Peyer's patch (tissue), 4 donors: Measurements from ENCODE around the gene OLFML1. TPM values are rescaled to one million over a fixed set of nuclear protein-coding genes. Genes with fewer than 3 reads are reported as not detected.

ENCODE experiments used
- DNase-seq, 3 donors: peaks; one replicate each; pipeline ENCODE4 v3.0.0-alpha.2; 2017 to 2019
- H3K27ac ChIP-seq, 4 donors: fragments of 200-600 bp; sonication (generic); one replicate each; pipeline ENCODE4 v1.5.1; 2016 to 2019
- H3K27me3 ChIP-seq, 2 donors: fragments of 200-600 bp; sonication (generic); one replicate each; pipeline ENCODE4 v1.5.1; 2019
- H3K36me3 ChIP-seq, 3 donors: fragments of 200-600 bp; sonication (generic); one replicate each; pipeline ENCODE4 v1.5.1; 2016 to 2019
- H3K4me1 ChIP-seq, 4 donors: fragments of 200-600 bp; sonication (generic); one replicate each; pipeline ENCODE4 v1.5.1; 2016 to 2019
- H3K4me3 ChIP-seq, 4 donors: fragments of 200-600 bp; sonication (generic); 1 replicate in 3 of 4; 2 replicates in 1 of 4; pipeline ENCODE4 v1.5.1; 2016 to 2019; ENCODE audit warnings: mild to moderate bottlenecking in 1 of 4
- H3K9me3 ChIP-seq, 4 donors: fragments of 200-600 bp; sonication (generic); one replicate each; pipeline ENCODE4 v1.5.1; 2016 to 2019; ENCODE audit warnings: mild to moderate bottlenecking in 1 of 4
- CTCF ChIP-seq, 6 experiments: fragments of 450-650 bp in 4 of 6; fragments of 200-600 bp in 2 of 6; sonication (generic) in 1 of 6; IDR thresholded peaks; one replicate each; pipeline ENCODE4 v1.5.1; 2017 to 2019; ENCODE audit warnings: antibody characterized with exemption in 6 of 6, mild to moderate bottlenecking in 3 of 6, moderate library complexity in 1 of 6
- POLR2A ChIP-seq, 2 donors: fragments of 450-650 bp; IDR thresholded peaks; one replicate each; pipeline ENCODE4 v1.5.1; 2017; ENCODE audit warnings: antibody characterized with exemption in 2 of 2, mild to moderate bottlenecking in 2 of 2, moderate library complexity in 2 of 2
- total RNA-seq, 4 donors: library from RNA; depleted of rRNA; stranded (reverse); fragments of >200 nt; gene quantifications; one replicate each; pipeline ENCODE4 v1.1.0, GENCODE V29; 2016

OLFML1 gene
- total RNA-seq, 4 donors from 2014 or later = 2.3 to 8.4 (median 3.2) TPM

GRCh38 chr11:7489376-7489775 lies 4.1 kb downstream of the OLFML1 start:
- H3K36me3 ChIP-seq = no peaks in the 10 kb centered on the region
- TF ChIP-seq CTCF (IDR thresholded peaks at IDR 0.05) = no peak
- no peak for TF ChIP-seq POLR2A (IDR thresholded peaks at IDR 0.05)
- no peak for DNase-seq
- H3K4me3 ChIP-seq = no peak overlapping the region
- H3K9me3 ChIP-seq = no peaks in the 10 kb centered on the region
- no peaks in the 10 kb centered on the region for H3K27me3 ChIP-seq
- H3K27ac ChIP-seq = no peak overlapping the region
- H3K4me1 ChIP-seq = no peaks in the 10 kb centered on the region

- Histone ChIP-seq H3K4me1 (no peaks in the 10 kb centered on the region), H3K4me3 (no peak overlapping the region), H3K36me3 (no peaks in the 10 kb centered on the region), H3K27ac (no peak overlapping the region), H3K27me3 (no peaks in the 10 kb centered on the region), H3K9me3 (no peaks in the 10 kb centered on the region)
- no peak for DNase-seq
- TF ChIP-seq CTCF (IDR thresholded peaks at IDR 0.05) = no peak
- no peak for TF ChIP-seq POLR2A (IDR thresholded peaks at IDR 0.05)
These were observed 4.7 kb downstream of the OLFML1 start for GRCh38 chr11:7490054-7490453.

- Histone ChIP-seq H3K4me1 (no peaks in the 10 kb centered on the region), H3K27ac (no peak overlapping the region), H3K4me3 (no peak overlapping the region), H3K27me3 (no peaks in the 10 kb centered on the region), H3K9me3 (no peaks in the 10 kb centered on the region), H3K36me3 (no peaks in the 10 kb centered on the region)
- no peak for DNase-seq
- TF ChIP-seq CTCF (IDR thresholded peaks at IDR 0.05) (no peak), POLR2A (IDR thresholded peaks at IDR 0.05) (no peak)
These were observed 5.2 kb downstream of the OLFML1 start for GRCh38 chr11:7490535-7490934.

GRCh38 chr11:7492253-7492652 lies 6.9 kb downstream of the OLFML1 start:
- Histone ChIP-seq H3K36me3 (no peaks in the 10 kb centered on the region), H3K27me3 (no peaks in the 10 kb centered on the region), H3K4me3 (no peak overlapping the region), H3K4me1 (peaks cover 0 to 6% (median 0%) of the 10 kb centered on the region in 4 donors), H3K9me3 (no peaks in the 10 kb centered on the region), H3K27ac (no peak overlapping the region)
- DNase-seq = no peak
- TF ChIP-seq POLR2A (IDR thresholded peaks at IDR 0.05) (no peak), CTCF (IDR thresholded peaks at IDR 0.05) (no peak)

GRCh38 chr11:7493670-7494069 lies 8.4 kb downstream of the OLFML1 start:
- TF ChIP-seq POLR2A (IDR thresholded peaks at IDR 0.05) (no peak), CTCF (IDR thresholded peaks at IDR 0.05) (no peak)
- Histone ChIP-seq H3K27ac (no peak overlapping the region), H3K4me3 (no peak overlapping the region), H3K9me3 (no peaks in the 10 kb centered on the region), H3K36me3 (no peaks in the 10 kb centered on the region), H3K27me3 (no peaks in the 10 kb centered on the region), H3K4me1 (peaks cover 0 to 6% (median 0%) of the 10 kb centered on the region in 4 donors)
- DNase-seq = no peak
